Measurements from ENCODE around the gene HCN1. TPM values are rescaled to one million over a fixed set of nuclear protein-coding genes. Genes with fewer than 3 reads are reported as not detected.

Gene HCN1
- total RNA-seq, 1 donor from 2014 or later: not detected

DNA sequence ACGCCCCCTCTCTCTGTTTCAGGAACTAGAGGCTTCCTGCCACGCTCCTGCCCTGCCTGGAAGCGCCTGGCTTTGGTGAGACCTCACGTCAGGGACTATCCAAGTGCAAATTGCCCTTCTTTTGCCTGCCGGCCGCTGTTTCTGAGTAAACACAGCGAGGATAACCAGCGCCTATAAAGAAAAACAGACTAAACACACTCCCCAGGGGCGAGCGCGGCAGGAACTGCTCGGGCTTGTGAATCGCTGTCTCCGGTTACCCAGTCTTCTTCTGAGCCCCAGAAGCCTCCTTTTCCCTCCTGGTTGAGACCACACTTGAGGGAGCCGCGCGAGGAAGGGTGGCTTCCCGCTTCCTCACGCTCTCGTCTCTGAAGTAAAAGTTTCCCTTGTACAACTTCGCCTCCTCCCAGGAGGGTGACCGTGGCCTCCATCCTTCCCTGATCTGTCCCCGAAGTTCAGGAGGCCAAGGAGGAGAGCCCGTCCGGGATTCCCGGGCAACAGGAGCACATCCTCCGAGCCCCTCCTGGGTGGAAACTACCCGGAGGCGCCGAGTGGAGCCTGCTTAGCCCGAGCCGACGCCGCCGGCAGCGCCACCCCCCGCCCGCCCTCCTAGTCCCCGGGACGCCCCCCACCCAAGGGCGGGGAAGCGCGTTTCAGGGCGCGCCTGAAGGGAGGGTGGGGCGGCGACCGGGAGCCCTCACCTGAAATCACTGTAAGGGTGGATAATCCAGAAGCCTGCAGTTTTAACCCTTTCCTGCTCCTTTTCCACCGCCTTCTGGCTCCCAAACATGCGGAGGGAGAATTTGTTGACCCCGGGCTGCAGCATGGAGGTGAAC is 993 bp downstream of the HCN1 start:
- Histone ChIP-seq H3K27me3 (ENCODE audit: control insufficient read depth, insufficient read depth, low read length) (peaks cover 10% of the 10 kb centered on the region), H3K4me3 (ENCODE audit: low read depth, low read length) (no peak overlapping the region), H3K36me3 (ENCODE audit: control insufficient read depth, insufficient read depth, low read length) (no peaks in the 10 kb centered on the region)
- TF ChIP-seq, protein P1, sequence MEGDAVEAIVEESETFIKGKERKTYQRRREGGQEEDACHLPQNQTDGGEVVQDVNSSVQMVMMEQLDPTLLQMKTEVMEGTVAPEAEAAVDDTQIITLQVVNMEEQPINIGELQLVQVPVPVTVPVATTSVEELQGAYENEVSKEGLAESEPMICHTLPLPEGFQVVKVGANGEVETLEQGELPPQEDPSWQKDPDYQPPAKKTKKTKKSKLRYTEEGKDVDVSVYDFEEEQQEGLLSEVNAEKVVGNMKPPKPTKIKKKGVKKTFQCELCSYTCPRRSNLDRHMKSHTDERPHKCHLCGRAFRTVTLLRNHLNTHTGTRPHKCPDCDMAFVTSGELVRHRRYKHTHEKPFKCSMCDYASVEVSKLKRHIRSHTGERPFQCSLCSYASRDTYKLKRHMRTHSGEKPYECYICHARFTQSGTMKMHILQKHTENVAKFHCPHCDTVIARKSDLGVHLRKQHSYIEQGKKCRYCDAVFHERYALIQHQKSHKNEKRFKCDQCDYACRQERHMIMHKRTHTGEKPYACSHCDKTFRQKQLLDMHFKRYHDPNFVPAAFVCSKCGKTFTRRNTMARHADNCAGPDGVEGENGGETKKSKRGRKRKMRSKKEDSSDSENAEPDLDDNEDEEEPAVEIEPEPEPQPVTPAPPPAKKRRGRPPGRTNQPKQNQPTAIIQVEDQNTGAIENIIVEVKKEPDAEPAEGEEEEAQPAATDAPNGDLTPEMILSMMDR (IDR thresholded peaks at IDR 0.05; ENCODE audit: insufficient read depth, low read length, poor library complexity, severe bottlenecking): no peak
- DNase-seq (ENCODE audit: low read depth): no peak

DNA sequence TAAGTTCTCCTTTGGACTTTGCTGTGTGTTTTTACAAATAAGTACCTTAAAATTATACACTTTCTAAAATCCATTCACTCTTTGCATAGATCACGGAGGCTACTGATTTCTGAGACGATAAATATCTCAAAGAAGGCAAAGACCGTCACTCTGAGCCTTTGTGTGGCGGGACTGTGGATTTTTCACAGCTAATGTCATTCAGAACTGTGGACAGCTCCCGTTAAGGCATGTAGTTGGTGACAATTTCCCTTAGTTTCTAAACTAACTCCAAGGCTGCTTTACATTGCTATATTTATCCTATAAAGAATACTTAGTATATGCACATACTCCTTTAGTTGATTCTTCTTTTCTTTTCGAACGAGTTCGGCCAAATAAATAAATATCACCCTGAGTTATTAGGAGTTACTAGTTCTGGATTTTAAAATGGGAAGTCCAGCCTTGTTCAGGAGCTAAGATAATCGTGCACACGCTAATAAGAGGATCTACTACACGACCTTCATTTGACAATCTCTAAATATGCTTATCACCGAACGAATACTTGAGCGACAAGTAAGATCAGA is 1.8 kb downstream of the HCN1 start:
- TF ChIP-seq, protein P1 (IDR thresholded peaks at IDR 0.05; ENCODE audit: insufficient read depth, low read length, poor library complexity, severe bottlenecking): no peak
- peaks cover 10% of the 10 kb centered on the region for H3K27me3 ChIP-seq (ENCODE audit: control insufficient read depth, insufficient read depth, low read length)
- DNase-seq (ENCODE audit: low read depth): no peak
- no peaks in the 10 kb centered on the region for H3K36me3 ChIP-seq (ENCODE audit: control insufficient read depth, insufficient read depth, low read length)
- no peak overlapping the region for H3K4me3 ChIP-seq (ENCODE audit: low read depth, low read length)

DNA sequence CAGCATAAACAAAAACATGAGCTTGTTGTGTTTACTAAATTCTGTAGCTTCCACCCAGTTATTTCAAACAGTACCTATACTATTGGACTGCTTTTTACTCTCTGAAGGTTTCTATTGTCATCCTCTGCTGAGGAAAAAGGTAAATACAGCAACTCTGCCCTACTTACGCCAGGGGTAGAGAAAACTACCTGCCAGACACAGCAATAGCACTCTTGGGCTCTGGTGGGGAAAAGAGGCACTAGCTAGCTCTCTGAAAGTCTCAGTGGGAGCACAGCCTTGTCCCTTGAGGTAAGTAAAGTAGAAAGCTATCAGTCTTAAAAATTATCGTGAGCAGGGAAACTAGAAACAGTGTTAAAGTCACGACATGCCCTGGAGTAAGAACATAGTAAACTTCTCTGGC is 3.7 kb downstream of the HCN1 start:
- Histone ChIP-seq H3K27me3 (ENCODE audit: control insufficient read depth, insufficient read depth, low read length) (peaks cover 10% of the 10 kb centered on the region), H3K4me3 (ENCODE audit: low read depth, low read length) (no peak overlapping the region), H3K36me3 (ENCODE audit: control insufficient read depth, insufficient read depth, low read length) (no peaks in the 10 kb centered on the region)
- TF ChIP-seq, protein P1 (IDR thresholded peaks at IDR 0.05; ENCODE audit: insufficient read depth, low read length, poor library complexity, severe bottlenecking): no peak
- DNase-seq (ENCODE audit: low read depth): no peak

DNA sequence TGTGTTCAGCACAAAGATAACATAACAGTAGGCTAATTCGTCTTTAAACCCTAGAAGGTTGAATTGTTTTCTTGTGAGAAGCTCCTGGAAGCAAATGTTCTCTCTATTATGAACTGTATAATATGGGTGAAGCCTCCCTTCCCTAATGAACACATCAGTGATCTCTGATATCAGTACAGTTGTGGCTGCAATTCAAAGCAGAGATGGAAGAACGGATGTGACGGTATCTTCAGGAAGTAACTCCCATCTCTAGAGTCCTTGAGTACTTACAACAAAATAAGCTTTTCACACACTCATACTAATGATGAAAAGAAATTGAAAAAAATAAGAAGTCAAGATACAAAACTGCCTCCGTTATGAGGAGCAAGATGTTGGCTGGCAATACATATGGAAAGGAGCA is 4.5 kb downstream of the HCN1 start:
- DNase-seq (ENCODE audit: low read depth): no peak
- H3K36me3 ChIP-seq (ENCODE audit: control insufficient read depth, insufficient read depth, low read length): no peaks in the 10 kb centered on the region
- H3K4me3 ChIP-seq (ENCODE audit: low read depth, low read length): no peak overlapping the region
- H3K27me3 ChIP-seq (ENCODE audit: control insufficient read depth, insufficient read depth, low read length): peaks cover 10% of the 10 kb centered on the region
- TF ChIP-seq, protein P1 (IDR thresholded peaks at IDR 0.05; ENCODE audit: insufficient read depth, low read length, poor library complexity, severe bottlenecking): no peak

DNA sequence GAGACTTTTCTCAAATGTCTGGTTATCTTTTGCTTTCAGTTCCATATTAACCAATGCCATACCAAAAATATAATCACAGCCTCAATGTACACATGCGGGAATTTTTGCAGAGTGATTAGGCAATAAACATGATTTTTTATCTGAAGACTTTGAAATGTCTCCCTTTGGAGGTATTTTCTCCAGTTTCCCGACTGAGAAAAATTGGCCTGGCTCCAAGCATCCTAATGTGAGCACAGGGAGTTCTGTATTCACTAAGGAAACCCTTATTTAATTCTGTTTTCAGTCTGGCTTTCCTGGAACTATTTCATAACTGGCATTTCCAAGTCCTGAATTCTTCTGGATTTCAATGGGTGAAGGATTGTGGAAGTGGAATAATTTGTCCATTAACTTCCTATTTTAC is 8.5 kb downstream of the HCN1 start:
- H3K36me3 ChIP-seq (ENCODE audit: control insufficient read depth, insufficient read depth, low read length): no peaks in the 10 kb centered on the region
- H3K4me3 ChIP-seq (ENCODE audit: low read depth, low read length): no peak overlapping the region
- TF ChIP-seq, protein P1 (IDR thresholded peaks at IDR 0.05; ENCODE audit: insufficient read depth, low read length, poor library complexity, severe bottlenecking): no peak
- H3K27me3 ChIP-seq (ENCODE audit: control insufficient read depth, insufficient read depth, low read length): no peaks in the 10 kb centered on the region
- no peak for DNase-seq (ENCODE audit: low read depth)

Measured in kidney epithelial cell (primary cell).